Stomach smooth muscle (tissue), 2 donors: Measurements from ENCODE around the gene GPR153.
"Not testable (repeated sequence)": the region's sequence is repeated elsewhere in the genome, so short reads cannot be mapped to it uniquely, and the experiment has no call there.

Experiments
- H3K27ac ChIP-seq: one replicate; pipeline ENCODE4 v1.7.0; 2013; ENCODE audit warnings: mild to moderate bottlenecking, low read length, inconsistent platforms
- H3K27me3 ChIP-seq, 2 donors: one replicate each; pipeline ENCODE4 v1.7.0; 2013; ENCODE audit warnings: low read length in 2 of 2; ENCODE audit not compliant: insufficient read depth in 2 of 2, control insufficient read depth in 1 of 2
- H3K36me3 ChIP-seq, 2 donors: one replicate each; pipeline ENCODE4 v1.7.0; 2013; ENCODE audit warnings: low read length in 2 of 2; ENCODE audit not compliant: control insufficient read depth in 2 of 2, insufficient read depth in 2 of 2
- H3K4me1 ChIP-seq: one replicate; pipeline ENCODE4 v1.7.0; 2013; ENCODE audit warnings: low read length; ENCODE audit not compliant: control insufficient read depth, insufficient read depth
- H3K4me3 ChIP-seq, 2 donors: one replicate each; pipeline ENCODE4 v1.7.0; 2013; ENCODE audit warnings: low read length in 2 of 2
- H3K9ac ChIP-seq, 2 donors: one replicate each; pipeline ENCODE4 v1.7.0; 2013; ENCODE audit warnings: low read length in 2 of 2, mild to moderate bottlenecking in 1 of 2
- H3K9me3 ChIP-seq, 2 donors: one replicate each; pipeline ENCODE4 v1.7.0; 2013; ENCODE audit warnings: low read length in 2 of 2; ENCODE audit not compliant: control insufficient read depth in 2 of 2
- donor health status: healthy.
- donor health status: Pancreatic carcinoma.

Gene GPR153

DNA sequence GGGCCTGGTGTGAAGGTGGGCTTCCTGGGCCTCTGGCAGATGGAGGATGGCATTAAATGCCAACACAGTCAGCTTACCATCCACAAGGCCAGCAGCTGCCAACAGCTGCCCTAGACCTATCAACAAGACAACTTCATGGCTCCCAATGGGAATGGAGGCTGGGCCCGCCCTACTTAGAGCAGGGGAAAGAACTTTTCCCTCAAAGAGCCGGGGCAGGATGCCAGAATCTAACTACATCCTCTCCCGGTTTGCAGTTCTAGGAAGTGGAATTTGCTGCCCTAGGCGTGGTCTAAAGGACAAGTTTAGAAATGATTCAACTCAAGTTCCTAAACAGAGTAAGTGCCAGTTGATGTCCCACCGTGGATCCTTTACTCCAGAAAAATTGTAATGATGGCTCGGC lies 38.3 kb downstream of the GPR153 start:
- Histone ChIP-seq H3K36me3 (peaks cover 32 to 35% of the 10 kb centered on the region in 2 donors), H3K4me3 (no peak overlapping the region), H3K4me1 (no peaks in the 10 kb centered on the region), H3K9me3 (no peaks in the 10 kb centered on the region), H3K27ac (no peak overlapping the region), H3K27me3 (no peaks in the 10 kb centered on the region), H3K9ac (no peak overlapping the region)

DNA sequence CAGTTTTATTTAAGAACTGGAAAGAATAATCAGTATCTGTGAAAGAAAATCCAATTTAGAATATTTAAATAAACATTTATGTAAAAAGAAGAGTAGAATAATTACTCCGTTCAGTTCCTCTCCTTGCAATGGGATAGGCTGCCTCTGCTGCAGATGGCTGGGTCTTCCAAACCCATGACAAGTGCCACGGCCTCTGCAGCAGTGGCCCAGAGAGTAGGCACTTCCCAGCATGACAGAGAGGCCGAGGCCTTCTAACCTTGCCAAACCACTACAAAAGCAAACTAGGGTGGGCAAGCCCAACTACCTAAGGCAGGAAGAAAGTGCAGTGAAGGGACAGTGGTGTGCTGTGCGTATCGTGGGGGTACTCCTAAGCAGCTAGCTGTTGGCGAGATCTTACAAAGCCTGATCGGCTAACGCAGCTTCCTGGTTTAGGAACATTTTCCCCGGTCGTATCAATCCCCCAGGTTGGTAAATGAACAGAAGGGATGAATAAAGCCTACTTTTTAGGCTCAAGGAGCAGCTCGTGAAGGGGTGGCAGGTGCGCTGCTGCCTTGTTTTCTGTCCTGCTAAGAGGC lies 39.6 kb downstream of the GPR153 start:
- H3K9ac ChIP-seq = no peak overlapping the region
- H3K9me3 ChIP-seq = no peaks in the 10 kb centered on the region
- no peaks in the 10 kb centered on the region for H3K4me1 ChIP-seq
- H3K36me3 ChIP-seq = peaks cover 25 to 27% of the 10 kb centered on the region in 2 donors
- no peaks in the 10 kb centered on the region for H3K27me3 ChIP-seq
- no peak overlapping the region for H3K27ac ChIP-seq
- H3K4me3 ChIP-seq = no peak overlapping the region

DNA sequence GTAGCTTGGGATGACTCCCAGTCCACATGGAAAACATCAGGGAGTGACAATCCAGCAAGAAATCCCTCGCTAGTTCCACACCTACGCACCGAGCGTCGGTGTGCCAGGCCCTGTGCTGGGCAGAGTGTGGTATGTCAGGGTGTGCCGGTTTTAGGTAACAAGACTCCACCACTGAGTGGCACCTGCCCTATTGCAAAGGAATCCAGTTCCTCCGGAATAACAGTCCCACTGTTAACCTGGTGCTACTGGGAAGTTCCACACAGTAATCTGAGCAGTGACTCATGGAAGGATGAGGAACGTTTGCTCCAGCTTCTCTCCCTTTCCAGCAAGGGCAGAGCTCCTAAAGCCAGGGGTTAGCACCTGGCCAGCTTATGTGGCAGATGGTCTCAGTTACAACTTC lies 40.7 kb downstream of the GPR153 start:
- Histone ChIP-seq H3K36me3 (peaks cover 21 to 22% of the 10 kb centered on the region in 2 donors), H3K4me1 (no peaks in the 10 kb centered on the region), H3K4me3 (no peak overlapping the region), H3K9ac (no peak overlapping the region), H3K27me3 (no peaks in the 10 kb centered on the region), H3K27ac (no peak overlapping the region), H3K9me3 (no peaks in the 10 kb centered on the region)

DNA sequence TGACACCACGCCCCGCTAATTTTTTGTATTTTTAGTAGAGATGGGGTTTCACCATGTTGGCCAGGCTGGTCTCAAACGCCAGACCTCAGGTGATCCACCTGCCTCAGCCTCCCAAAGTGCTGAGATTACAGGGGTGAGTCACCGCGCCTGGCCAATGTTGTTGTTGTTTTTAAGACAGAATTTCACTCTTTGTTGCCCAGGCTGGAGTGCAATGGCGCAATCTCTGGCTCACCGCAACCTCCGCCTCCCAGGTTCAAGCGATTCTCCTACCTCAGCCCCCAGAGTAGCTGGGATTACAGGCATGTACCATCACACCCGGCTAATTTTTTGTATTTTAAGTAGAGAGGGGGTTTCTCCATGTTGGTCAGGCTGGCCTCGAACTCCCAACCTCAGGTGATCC lies 41.3 kb downstream of the GPR153 start:
- not testable (repeated sequence) for H3K9me3 ChIP-seq, H3K4me1 ChIP-seq, H3K9ac ChIP-seq, H3K27me3 ChIP-seq, H3K4me3 ChIP-seq, H3K27ac ChIP-seq
- H3K36me3 ChIP-seq = peaks cover 15 to 16% of the 10 kb centered on the region in 2 donors

DNA sequence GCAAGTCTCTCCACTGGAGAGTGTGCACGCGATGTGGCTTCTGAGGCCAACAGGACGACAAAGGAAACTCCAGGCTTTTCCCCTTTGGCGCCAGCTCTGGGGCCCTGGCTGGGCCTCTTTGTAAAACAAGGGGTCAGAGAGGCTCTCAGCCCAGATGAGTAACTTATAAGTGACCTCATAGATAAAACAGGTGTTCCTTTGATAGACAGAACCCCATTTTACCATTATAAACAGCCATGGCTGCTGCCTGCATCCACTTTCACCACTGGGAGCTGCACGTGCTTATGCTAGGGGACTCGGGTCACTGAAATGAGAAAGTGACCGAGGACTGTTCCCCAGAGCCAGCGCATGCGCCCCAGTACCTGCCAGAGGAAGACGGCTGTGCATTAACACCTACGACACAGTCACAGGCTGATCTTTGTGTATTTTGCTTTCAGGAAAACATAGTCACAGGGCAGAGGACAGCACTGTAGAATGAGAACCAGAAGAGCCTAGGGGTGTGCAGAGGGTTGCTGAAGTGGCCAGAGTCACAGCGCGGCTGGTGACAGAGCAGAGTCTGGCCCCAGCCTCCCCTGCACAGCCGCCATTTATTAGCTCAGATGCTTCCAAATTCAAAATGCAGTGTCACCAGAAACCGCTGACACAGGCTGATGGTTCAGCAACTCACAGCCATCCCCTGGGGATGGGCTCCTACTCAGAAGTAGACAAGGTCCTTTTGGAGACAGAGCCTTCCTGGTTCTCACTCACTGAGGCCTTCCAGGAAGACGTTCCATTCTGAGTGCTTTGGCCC lies 42.3 kb downstream of the GPR153 start:
- Histone ChIP-seq H3K27me3 (no peaks in the 10 kb centered on the region), H3K27ac (no peak overlapping the region), H3K4me1 (no peaks in the 10 kb centered on the region), H3K4me3 (no peak overlapping the region), H3K9me3 (no peaks in the 10 kb centered on the region), H3K36me3 (peaks cover 5 to 6% of the 10 kb centered on the region in 2 donors), H3K9ac (no peak overlapping the region)

DNA sequence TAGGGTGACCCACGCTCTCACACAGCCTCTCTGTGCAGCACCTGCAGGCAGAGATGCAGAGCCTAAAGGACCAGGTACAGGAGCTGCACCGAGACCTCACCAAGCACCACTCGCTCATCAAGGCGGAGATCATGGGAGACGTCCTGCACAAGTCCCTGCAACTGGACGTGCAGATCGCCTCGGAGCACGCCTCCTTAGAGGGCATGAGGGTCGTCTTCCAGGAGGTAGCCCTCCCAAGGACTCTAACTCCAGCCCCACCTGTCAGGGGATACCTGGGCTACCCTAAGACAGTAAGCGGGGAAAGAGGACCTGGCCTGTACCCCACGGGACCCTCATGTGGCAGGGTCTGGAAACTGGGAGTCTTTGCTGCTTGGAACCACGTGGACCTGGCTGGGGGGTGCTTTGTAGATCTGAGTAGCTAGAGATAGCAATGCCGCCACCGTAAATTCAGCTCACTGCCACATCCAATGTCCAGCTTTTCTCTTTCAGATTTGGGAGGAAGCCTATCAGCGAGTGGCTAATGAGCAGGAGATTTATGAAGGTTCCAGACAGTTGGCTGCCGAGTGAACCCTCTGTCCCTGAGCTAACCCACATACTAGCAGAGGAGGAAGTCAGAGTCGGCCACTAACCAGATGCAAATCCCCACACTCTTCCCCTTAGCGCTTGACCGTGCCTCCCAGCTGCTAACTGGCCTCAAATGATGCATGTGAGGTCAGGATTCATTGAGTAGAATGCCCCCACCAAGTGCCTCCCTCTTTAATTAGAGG lies 48.5 kb downstream of the GPR153 start:
- no peak overlapping the region for H3K4me3 ChIP-seq
- no peak overlapping the region for H3K9ac ChIP-seq
- H3K36me3 ChIP-seq = peaks cover 0 to 3% of the 10 kb centered on the region in 2 donors
- no peak overlapping the region for H3K27ac ChIP-seq
- H3K27me3 ChIP-seq = no peaks in the 10 kb centered on the region
- H3K4me1 ChIP-seq = peaks cover 18% of the 10 kb centered on the region
- H3K9me3 ChIP-seq = no peaks in the 10 kb centered on the region

DNA sequence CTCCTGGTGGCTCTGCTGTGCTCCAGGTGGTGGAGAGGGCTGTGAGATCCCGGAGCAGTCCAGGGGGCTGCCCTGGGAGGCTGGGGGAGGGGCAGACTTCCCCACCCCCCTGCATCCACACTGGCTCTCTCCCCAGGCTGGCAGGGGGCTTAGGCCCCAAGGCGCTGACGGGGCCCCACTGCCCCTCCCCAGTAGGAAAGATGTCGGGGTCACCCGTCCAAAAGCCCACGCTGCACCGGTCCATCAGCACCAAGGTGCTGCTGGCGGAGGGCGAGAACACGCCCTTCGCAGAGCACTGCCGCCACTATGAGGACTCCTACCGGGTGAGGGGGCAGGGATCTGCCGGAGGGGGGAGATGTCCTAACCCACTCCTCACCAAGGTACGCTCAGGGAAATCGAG lies 49.2 kb downstream of the GPR153 start:
- no peaks in the 10 kb centered on the region for H3K27me3 ChIP-seq
- peaks cover 22% of the 10 kb centered on the region for H3K4me1 ChIP-seq
- no peak overlapping the region for H3K27ac ChIP-seq
- no peaks in the 10 kb centered on the region for H3K9me3 ChIP-seq
- H3K36me3 ChIP-seq = peaks cover 0 to 3% of the 10 kb centered on the region in 2 donors
- no peak overlapping the region for H3K4me3 ChIP-seq
- H3K9ac ChIP-seq = no peak overlapping the region

DNA sequence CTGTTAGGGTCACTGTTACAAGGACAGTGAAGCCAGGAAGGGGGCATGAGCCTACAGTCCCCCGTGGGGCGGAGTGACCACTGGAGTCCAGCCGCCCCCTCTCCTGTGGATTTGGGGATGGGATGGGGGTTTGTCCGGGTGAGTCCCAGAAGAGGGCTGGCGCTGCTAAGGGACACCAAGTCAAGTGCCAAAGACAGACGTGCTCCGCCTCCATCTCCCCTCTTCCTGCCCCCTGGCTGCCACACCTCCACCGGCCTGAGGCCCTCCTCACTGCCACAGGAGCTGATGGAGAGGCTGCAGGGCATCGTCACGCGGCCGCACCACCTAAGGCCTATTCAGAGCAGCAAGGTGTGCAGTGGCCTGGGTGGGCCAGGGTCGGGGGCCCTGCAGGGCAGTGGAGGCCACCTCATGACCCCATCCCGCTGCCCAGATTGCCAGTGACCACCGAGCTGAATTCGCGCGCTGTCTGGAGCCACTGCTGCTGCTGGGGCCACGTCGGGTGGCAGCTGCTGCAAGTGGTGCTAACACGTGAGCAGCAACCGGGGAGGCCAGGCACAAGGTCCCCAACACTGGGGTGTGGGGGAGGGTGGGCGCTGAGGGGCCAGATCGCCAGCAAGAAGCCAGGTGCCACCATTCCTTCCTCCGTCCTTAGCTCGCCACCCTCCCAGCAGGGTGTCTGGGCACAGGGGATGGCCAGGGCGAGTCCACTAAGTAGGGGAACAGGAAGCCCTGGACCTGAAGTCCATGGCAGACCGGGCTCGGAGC lies 50.1 kb downstream of the GPR153 start:
- Histone ChIP-seq H3K9me3 (no peaks in the 10 kb centered on the region), H3K4me1 (peaks cover 30% of the 10 kb centered on the region), H3K36me3 (peaks cover 0 to 3% of the 10 kb centered on the region in 2 donors), H3K27ac (no peak overlapping the region), H3K4me3 (no peak overlapping the region), H3K9ac (no peak overlapping the region), H3K27me3 (no peaks in the 10 kb centered on the region)

DNA sequence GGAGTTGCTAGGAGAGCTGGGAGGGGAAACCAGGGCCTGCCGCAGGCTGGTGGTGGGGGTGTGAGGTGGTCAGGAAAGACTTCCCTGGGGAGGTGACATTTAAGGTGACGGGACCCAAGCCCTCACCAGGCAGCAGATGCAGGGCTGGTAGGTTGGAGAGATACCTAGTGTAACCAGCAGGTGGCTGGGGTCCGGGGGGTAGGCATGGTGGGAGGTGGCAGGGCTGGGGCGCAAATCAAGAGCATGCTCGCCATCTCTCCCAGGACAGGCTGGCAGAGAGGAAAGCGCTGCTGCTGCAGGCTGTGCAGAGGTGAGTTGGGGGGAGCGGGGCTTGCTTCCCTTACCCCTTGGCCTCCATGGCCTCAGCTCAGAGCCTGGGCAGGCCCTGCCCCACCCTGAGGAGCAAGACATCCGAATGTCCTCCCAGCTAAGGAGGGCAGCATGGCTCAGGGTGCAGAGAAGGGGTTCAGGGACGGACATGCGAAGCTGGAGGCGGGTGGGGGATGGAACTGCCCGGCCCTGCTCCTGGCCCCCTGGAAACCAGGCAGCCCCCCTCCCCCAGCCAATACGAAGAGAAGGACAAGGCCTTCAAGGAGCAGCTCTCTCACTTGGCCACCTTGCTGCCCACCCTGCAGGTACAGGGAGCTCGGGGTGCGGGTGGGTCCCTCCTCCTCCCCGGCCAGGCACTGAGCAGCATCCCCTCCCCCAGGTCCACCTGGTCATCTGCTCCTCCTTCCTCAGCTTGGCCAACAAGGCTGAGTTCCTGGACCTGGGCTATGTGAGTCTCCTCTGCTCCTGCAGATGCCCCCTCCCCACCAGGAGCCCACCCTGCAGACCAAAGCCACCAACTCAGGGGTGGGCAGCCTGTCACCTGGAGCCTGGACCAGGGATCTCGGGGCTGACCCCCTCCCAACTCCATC lies 51.0 kb downstream of the GPR153 start:
- Histone ChIP-seq H3K27me3 (no peaks in the 10 kb centered on the region), H3K9ac (no peak overlapping the region), H3K4me1 (peaks cover 38% of the 10 kb centered on the region), H3K36me3 (peaks cover 0 to 3% of the 10 kb centered on the region in 2 donors), H3K9me3 (no peaks in the 10 kb centered on the region), H3K4me3 (peak overlapping the region; percentile 46 to 67), H3K27ac (no peak overlapping the region)
